ENCODE measurements around the gene C16orf86.

C16orf86 gene

GRCh38 chr16:67667453-67667816 is 821 bp downstream of the C16orf86 start:
- DNase-seq (ENCODE audit: low spot score) = no peak

GRCh38 chr16:67667817-67668494 is 1.3 kb downstream of the C16orf86 start:
- DNase-seq (ENCODE audit: low spot score) = peak; percentile 95

- no peak for DNase-seq (ENCODE audit: low spot score)
Observed at GRCh38 chr16:67668495-67669157, 2.0 kb downstream of the C16orf86 start.

- DNase-seq (ENCODE audit: low spot score) = no peak
Observed at GRCh38 chr16:67669499-67670101, 3.0 kb downstream of the C16orf86 start.

- DNase-seq (ENCODE audit: low spot score) = no peak
Observed at GRCh38 chr16:67672306-67672705, 5.7 kb downstream of the C16orf86 start.

GRCh38 chr16:67672739-67673662 is 6.4 kb downstream of the C16orf86 start:
- DNase-seq (ENCODE audit: low spot score) = peak; percentile 88

GRCh38 chr16:67673712-67674580 is 7.3 kb downstream of the C16orf86 start:
- no peak for DNase-seq (ENCODE audit: low spot score)

- DNase-seq (ENCODE audit: low spot score) = no peak
Observed at GRCh38 chr16:67674851-67675578, 8.4 kb downstream of the C16orf86 start.

- DNase-seq (ENCODE audit: low spot score) = no peak
Observed at GRCh38 chr16:67675579-67675935, 8.9 kb downstream of the C16orf86 start.

- no peak for DNase-seq (ENCODE audit: low spot score)
Observed at GRCh38 chr16:67675999-67676398, 9.4 kb downstream of the C16orf86 start.

GRCh38 chr16:67676516-67676915 is 9.9 kb downstream of the C16orf86 start:
- DNase-seq (ENCODE audit: low spot score) = no peak

- no peak for DNase-seq (ENCODE audit: low spot score)
Observed at GRCh38 chr16:67676939-67677338, 10.3 kb downstream of the C16orf86 start.

GRCh38 chr16:67677712-67678111 is 11.1 kb downstream of the C16orf86 start:
- DNase-seq (ENCODE audit: low spot score) = no peak

- no peak for DNase-seq (ENCODE audit: low spot score)
Observed at GRCh38 chr16:67678354-67679023, 11.9 kb downstream of the C16orf86 start.

- DNase-seq (ENCODE audit: low spot score) = no peak
Observed at GRCh38 chr16:67679935-67680897, 13.6 kb downstream of the C16orf86 start.

- no peak for DNase-seq (ENCODE audit: low spot score)
Observed at GRCh38 chr16:67683767-67684166, 17.2 kb downstream of the C16orf86 start.

GRCh38 chr16:67685388-67686112 is 18.9 kb downstream of the C16orf86 start:
- no peak for DNase-seq (ENCODE audit: low spot score)
